Measurements from ENCODE around the gene PLIN5.

PLIN5 gene

DNA sequence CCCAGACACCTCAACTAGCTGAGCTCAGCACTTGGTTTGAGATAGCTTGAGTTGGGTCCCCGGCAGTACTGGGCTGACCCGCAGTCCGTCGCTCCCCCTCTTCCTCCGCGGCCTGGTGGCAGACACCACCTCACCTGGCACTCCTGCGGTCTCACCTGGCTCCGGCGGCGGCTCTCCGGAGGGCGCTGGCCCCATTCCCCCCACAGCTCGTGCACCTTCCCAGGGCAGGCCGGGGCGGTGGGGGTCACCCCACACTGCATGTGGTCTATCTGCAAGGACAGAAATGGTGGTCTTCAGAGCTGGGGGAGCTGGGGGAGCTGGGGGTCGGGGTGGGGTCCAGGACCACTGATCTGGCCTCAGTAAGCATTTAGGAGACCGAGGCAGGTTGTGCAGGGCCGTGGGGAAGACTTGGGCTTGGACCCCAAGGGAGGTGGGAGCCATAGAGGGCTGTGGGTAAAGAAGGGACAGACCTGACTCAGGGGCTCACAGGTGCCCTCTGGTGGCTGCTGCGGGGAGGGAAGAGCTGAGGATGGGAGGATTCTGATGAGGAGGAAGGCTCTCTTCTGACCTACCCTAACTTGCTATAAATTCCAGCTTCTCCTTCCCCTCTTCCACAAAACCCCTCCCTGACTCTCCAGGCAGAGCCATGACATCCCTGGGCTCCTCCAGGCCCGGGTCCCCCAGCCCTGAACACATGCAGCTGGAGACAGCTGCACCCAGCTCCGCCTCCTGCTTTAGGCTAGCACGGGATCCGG, 10.0 kb downstream of the PLIN5 start:
- no peak overlapping the region for H3K4me3 ChIP-seq (ENCODE audit: low read depth, low read length)
- no peak for DNase-seq (ENCODE audit: low read depth)

DNA sequence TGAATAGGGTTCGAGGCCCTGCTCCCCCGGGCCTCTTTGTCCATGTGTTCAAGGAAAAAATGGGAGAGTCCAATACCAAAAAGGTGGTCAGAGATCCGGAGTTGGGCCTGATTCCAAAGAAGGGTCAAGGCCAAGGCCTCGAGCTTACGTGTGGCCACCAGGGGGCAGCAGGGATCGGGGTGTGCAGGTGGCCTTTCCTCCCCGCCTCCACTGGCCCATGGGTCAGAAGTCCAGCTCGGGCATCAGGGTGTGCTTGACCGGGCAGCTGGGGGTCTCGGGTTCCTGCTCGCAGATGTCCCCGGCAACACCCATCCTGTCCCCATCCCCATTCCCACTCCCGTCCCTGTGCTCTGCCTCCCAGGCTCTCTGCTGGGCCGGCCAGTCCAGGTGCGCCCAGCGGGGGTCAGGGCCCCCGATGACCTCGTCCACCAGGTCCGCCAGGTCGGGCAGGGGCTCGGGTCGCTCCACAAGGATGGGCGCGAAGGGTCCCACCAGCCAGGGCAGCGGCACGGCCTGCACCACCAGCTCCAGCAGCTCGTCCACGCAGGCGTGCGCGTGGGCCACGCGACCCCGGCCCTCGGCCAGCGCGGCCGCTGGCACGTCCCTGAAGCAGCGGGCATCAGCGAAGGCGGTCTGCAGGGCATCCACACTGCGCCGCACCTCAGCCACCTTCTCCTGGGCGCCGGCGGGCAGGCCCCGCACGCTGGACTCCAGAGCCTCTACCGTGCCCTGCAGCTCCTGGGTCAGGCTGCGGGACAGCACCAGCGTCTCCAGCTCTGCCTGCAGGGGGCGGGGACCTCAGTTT, 11.5 kb downstream of the PLIN5 start:
- TF ChIP-seq, protein P1, sequence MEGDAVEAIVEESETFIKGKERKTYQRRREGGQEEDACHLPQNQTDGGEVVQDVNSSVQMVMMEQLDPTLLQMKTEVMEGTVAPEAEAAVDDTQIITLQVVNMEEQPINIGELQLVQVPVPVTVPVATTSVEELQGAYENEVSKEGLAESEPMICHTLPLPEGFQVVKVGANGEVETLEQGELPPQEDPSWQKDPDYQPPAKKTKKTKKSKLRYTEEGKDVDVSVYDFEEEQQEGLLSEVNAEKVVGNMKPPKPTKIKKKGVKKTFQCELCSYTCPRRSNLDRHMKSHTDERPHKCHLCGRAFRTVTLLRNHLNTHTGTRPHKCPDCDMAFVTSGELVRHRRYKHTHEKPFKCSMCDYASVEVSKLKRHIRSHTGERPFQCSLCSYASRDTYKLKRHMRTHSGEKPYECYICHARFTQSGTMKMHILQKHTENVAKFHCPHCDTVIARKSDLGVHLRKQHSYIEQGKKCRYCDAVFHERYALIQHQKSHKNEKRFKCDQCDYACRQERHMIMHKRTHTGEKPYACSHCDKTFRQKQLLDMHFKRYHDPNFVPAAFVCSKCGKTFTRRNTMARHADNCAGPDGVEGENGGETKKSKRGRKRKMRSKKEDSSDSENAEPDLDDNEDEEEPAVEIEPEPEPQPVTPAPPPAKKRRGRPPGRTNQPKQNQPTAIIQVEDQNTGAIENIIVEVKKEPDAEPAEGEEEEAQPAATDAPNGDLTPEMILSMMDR (IDR thresholded peaks at IDR 0.05; ENCODE audit: control insufficient read depth, extremely low read depth, insufficient read depth): peak; percentile 68
- DNase-seq (ENCODE audit: low read depth): no peak
- no peak overlapping the region for H3K4me3 ChIP-seq (ENCODE audit: low read depth, low read length)

More for the DNA sequence above, 10.0 kb downstream of the PLIN5 start:
- TF ChIP-seq, protein P1 (IDR thresholded peaks at IDR 0.05; ENCODE audit: control insufficient read depth, extremely low read depth, insufficient read depth): peak; percentile 66

DNA sequence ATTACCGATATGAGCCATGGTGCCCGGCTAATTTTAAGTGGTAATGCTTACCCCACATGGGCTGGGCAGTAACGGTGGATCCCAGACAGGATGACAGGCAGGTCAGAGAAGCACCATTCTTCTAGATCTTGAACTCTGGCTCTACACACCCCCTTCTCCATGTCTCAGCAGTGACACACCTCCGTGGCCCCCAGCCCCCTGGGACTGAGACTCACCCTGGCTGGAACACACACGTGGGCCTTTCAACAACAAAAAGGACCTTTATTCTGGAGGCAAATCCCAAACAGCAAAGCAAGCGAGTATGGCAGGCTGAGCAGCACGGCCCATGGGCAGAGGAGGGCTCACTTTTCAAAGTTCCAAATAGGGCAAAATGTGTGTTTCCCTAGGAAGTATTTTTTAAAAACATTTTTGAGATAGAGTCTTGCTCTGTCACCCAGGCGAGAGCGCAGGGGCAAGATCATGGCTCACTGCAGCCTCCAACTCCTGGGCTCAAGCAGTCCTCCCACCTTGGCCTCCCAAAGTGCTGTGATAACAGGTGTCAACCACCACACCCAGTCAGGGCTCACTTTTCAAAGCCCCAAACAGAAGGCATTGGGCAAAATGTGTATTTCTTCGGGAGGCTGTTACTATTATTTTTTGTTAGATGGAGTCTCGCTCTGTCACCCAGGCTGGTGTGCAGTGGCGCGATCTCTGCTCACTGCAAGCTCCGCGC, 12.6 kb downstream of the PLIN5 start:
- no peak for DNase-seq (ENCODE audit: low read depth)
- H3K4me3 ChIP-seq (ENCODE audit: low read depth, low read length): no peak overlapping the region
- TF ChIP-seq, protein P1 (IDR thresholded peaks at IDR 0.05; ENCODE audit: control insufficient read depth, extremely low read depth, insufficient read depth): no peak

DNA sequence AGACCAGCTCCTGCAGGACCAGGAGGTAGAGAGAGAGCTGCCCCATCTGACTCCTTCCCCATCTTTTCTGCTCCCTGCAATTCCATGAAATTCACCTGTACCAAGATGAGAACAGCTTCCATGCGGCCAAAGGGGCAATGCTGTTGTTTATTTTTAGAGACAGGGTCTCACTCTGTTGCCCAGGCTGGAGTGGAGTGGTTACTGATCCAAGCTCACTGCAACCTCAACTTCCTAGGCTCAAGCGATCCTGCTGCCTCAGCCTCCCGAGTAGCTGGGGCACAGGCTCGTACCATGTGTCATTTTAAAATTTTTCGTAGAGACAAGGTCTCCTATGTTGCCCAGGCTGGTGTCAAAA, 13.2 kb downstream of the PLIN5 start:
- DNase-seq (ENCODE audit: low read depth): no peak
- TF ChIP-seq, protein P1 (IDR thresholded peaks at IDR 0.05; ENCODE audit: control insufficient read depth, extremely low read depth, insufficient read depth): no peak
- no peak overlapping the region for H3K4me3 ChIP-seq (ENCODE audit: low read depth, low read length)

DNA sequence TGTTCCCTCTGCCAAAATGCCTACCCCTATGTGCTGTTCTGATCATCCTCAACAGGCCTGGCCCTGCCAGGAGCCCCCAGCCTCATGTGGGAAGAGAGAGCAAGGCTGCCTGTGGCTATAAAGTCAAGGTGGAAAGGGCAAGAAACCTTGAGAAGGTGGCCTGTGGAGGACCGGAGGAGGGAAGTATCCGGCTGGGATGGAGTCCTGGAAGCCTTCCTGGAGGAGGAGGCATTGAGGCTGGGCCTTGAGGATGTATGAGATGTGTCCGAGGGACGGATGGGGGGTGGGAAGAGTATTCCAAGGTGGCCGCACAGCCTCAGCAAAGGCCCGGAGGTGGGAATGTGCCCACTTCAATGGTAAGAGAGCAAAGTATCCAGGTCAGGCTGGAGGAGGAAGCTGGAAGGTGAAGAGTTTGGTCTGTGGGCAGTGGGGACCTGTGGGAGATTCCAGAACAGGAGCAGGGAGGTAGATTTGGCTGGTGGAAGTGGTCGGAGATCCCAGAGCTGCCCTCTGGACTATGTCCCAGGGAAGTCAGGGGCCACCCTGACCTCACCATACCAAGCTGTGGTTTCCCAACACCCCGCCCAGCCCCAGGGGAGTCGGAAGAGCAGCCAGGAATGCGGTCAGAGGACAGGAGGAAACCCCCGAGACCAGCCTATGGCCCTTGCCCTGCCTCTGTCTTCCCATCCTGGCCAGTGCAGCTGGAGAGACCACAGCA, 13.7 kb downstream of the PLIN5 start:
- DNase-seq (ENCODE audit: low read depth): no peak
- no peak overlapping the region for H3K4me3 ChIP-seq (ENCODE audit: low read depth, low read length)
- TF ChIP-seq, protein P1 (IDR thresholded peaks at IDR 0.05; ENCODE audit: control insufficient read depth, extremely low read depth, insufficient read depth): no peak

DNA sequence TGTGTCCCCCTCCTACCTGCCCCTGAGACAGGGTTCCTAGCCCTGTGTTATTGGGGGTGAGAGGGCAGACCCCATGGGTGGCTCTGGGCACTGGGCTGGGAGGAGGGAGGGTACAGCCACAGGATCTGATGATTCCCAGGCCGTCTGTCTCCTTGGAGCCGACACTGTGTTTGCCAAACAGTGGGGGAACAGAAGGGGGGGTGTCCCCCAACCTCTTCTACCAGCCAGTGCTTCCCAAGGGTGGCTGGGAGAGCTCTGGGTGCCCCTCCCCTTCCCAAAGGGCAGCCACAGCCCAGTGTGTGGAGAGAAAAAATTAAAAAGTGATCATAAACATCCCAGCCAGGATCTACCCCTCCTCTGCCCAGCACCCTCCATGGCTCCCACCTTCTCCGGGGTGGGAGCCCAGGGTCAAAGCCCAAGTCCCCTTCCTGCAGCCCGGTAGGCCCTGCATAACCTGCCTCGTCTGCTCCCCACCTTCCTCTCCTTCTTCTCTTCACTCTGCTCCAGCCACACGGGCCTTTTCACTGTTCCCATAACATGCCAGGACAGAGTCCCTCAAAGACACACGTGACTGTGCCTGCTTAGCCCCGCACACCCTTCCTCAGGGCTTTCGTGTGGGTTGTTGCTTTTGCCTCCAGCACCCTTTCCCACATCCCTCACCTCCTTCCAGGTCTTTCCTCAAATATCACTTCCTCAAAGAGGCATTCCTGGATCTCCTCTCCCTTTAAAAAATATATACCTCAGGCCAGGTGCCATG, 15.3 kb downstream of the PLIN5 start:
- H3K4me3 ChIP-seq (ENCODE audit: low read depth, low read length): no peak overlapping the region
- TF ChIP-seq, protein P1 (IDR thresholded peaks at IDR 0.05; ENCODE audit: control insufficient read depth, extremely low read depth, insufficient read depth): no peak
- no peak for DNase-seq (ENCODE audit: low read depth)
